Mammary epithelial cell (primary cell): ENCODE results near the gene CTCFL.

Experiments used
- CTCF ChIP-seq, 2 donors: IDR thresholded peaks in 1 of 2; conservative IDR thresholded peaks in 1 of 2; 2 replicates each; pipeline ENCODE4 v1.5.1; 2011 to 2012; ENCODE audit warnings: inconsistent platforms in 2 of 2, low read length in 2 of 2, mild to moderate bottlenecking in 2 of 2, control low read depth in 1 of 2, low read depth in 1 of 2; ENCODE audit not compliant: insufficient read depth in 1 of 2; ENCODE audit errors: extremely low read depth in 1 of 2
- EZH2 ChIP-seq: IDR thresholded peaks from 2 replicates; pipeline ENCODE4 v1.6.1; 2012; ENCODE audit warnings: low read length, inconsistent platforms, borderline replicate concordance

- TF ChIP-seq CTCF (conservative IDR thresholded peaks at IDR 0.05 in 1 of 2, IDR thresholded peaks at IDR 0.05 in 1 of 2; ENCODE audit: extremely low read depth in 1 of 2, insufficient read depth in 1 of 2, low read depth in 1 of 2, low read length in 2 of 2) (no peak), EZH2 (no peak)
Measured at GRCh38 chr20:57536771-57537724, 12.1 kb upstream of the CTCFL start.
